Neutrophil (primary cell): ENCODE data around the gene GPR63.

Experiments used
- H3K27ac ChIP-seq: fragments of 200-600 bp; sonication (generic); 2 replicates; pipeline ENCODE4 v1.5.1; 2016; ENCODE audit warnings: mild to moderate bottlenecking, moderate library complexity
- H3K27me3 ChIP-seq: fragments of 200-600 bp; sonication (generic); 2 replicates; pipeline ENCODE4 v1.6.0; 2016; ENCODE audit warnings: mild to moderate bottlenecking
- H3K36me3 ChIP-seq: fragments of 200-600 bp; sonication (generic); 2 replicates; pipeline ENCODE4 v1.5.1; 2017
- H3K4me1 ChIP-seq, 2 experiments: fragments of 200-600 bp in 1 of 2; sonication (generic) in 1 of 2; 1 replicate in 1 of 2; 2 replicates in 1 of 2; pipeline versions ENCODE4 v1.5.1 to v1.6.1; 2013 to 2016; ENCODE audit warnings: low read depth in 1 of 2, low read length in 1 of 2, mild to moderate bottlenecking in 1 of 2, moderate library complexity in 1 of 2; ENCODE audit not compliant: control insufficient read depth in 1 of 2, insufficient read depth in 1 of 2
- H3K4me3 ChIP-seq, 2 experiments: fragments of 200-600 bp in 1 of 2; sonication (generic) in 1 of 2; 1 replicate in 1 of 2; 2 replicates in 1 of 2; pipeline ENCODE4 v1.5.1; 2013 to 2016; ENCODE audit warnings: low read depth in 1 of 2, low read length in 1 of 2, mild to moderate bottlenecking in 1 of 2, moderate library complexity in 1 of 2
- H3K9me3 ChIP-seq: fragments of 200-600 bp; sonication (generic); 2 replicates; pipeline ENCODE4 v1.5.1; 2016
- TF ChIP-seq, protein P1 (sequence below): fragments of 200-600 bp; sonication (generic); IDR thresholded peaks from 2 replicates; pipeline ENCODE4 v1.5.1; 2016; ENCODE audit warnings: antibody characterized with exemption

The GPR63 gene

DNA sequence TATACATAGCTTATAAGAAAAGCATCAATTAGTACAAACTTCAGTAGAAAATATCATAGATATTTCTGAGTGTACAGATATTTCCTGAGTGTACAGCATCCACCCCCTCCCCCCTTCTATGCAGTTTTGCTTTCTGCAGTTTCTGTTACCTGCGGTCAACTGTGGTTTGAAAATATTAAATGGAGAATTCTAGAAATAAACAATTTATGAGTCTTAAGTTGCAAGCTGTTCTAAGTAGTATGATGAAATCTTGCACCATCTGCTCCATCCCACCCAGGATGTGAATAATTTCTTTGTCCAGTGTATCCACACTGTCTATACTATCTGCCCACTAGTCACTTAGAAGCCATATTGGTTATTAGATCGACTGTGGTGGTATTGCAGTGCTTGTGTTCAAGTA, 15.8 kb upstream of the GPR63 start:
- H3K27ac ChIP-seq: no peak overlapping the region
- TF ChIP-seq, protein P1, sequence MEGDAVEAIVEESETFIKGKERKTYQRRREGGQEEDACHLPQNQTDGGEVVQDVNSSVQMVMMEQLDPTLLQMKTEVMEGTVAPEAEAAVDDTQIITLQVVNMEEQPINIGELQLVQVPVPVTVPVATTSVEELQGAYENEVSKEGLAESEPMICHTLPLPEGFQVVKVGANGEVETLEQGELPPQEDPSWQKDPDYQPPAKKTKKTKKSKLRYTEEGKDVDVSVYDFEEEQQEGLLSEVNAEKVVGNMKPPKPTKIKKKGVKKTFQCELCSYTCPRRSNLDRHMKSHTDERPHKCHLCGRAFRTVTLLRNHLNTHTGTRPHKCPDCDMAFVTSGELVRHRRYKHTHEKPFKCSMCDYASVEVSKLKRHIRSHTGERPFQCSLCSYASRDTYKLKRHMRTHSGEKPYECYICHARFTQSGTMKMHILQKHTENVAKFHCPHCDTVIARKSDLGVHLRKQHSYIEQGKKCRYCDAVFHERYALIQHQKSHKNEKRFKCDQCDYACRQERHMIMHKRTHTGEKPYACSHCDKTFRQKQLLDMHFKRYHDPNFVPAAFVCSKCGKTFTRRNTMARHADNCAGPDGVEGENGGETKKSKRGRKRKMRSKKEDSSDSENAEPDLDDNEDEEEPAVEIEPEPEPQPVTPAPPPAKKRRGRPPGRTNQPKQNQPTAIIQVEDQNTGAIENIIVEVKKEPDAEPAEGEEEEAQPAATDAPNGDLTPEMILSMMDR: no peak
- no peaks in the 10 kb centered on the region for H3K36me3 ChIP-seq
- no peaks in the 10 kb centered on the region for H3K9me3 ChIP-seq
- no peak overlapping the region for H3K4me3 ChIP-seq
- H3K27me3 ChIP-seq: no peaks in the 10 kb centered on the region
- H3K4me1 ChIP-seq: no peaks in the 10 kb centered on the region

DNA sequence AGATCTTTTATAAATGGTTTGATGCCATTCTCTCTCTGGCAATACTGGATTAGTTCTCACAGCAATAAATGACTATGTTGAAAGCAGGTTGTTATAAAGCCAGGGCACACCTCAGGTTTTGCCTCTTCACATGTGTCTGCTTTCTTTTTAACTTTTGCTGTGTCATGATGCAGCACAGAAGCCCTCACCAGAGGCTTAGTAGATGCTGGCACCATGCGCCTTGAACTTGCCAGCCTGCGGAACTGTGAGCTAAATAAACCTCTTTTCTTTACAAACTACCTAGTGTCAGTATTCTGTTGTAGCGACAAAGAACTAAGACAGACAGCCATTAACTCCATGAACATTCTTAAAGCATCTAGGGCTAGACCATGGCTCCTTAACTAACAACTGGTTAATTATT, 15.3 kb upstream of the GPR63 start:
- Histone ChIP-seq H3K36me3 (no peaks in the 10 kb centered on the region), H3K4me1 (no peaks in the 10 kb centered on the region), H3K27ac (no peak overlapping the region), H3K4me3 (no peak overlapping the region), H3K27me3 (no peaks in the 10 kb centered on the region), H3K9me3 (no peaks in the 10 kb centered on the region)
- TF ChIP-seq, protein P1: no peak

DNA sequence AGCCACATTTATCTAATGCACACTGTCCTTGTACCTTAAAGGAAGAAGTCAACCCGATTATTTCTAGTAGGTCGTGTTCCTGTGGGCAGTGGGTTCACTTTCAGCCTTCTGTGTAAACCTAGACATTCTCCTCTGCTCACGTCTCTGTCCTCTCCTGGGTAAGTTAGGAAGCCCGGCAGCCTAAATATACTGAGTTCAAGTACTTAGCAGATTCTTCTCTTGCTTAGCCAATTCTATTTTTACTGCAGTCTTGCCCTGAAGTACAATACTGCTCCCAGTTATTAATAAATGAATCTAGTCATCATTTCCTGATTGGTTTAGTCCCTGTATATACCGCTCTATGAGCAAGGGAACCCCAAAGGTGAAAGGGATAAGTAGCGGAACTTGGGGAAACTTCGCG, 14.6 kb upstream of the GPR63 start:
- TF ChIP-seq, protein P1: no peak
- no peaks in the 10 kb centered on the region for H3K4me1 ChIP-seq
- H3K27ac ChIP-seq: no peak overlapping the region
- no peaks in the 10 kb centered on the region for H3K9me3 ChIP-seq
- H3K36me3 ChIP-seq: no peaks in the 10 kb centered on the region
- no peak overlapping the region for H3K4me3 ChIP-seq
- H3K27me3 ChIP-seq: no peaks in the 10 kb centered on the region

DNA sequence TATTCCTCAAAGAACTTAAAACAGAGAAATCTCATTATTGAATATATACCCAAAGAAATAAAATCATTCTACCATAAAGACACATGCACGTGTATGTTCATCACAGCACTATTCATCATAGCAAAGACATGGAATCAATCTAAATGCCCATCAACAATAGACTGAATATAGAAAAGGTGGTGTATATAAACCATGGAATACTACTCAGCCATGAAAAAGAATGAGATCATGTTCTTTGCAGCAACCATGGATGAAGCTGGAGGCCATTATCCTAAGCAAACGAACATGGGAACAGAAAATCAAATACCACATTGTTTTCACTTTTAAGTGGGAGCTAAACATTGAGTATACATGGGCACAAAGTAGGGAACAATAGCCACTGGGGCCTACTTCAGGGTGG, 12.3 kb upstream of the GPR63 start:
- Histone ChIP-seq H3K27me3 (no peaks in the 10 kb centered on the region), H3K4me1 (no peaks in the 10 kb centered on the region), H3K4me3 (no peak overlapping the region), H3K9me3 (no peaks in the 10 kb centered on the region), H3K27ac (no peak overlapping the region), H3K36me3 (no peaks in the 10 kb centered on the region)
- TF ChIP-seq, protein P1: no peak

DNA sequence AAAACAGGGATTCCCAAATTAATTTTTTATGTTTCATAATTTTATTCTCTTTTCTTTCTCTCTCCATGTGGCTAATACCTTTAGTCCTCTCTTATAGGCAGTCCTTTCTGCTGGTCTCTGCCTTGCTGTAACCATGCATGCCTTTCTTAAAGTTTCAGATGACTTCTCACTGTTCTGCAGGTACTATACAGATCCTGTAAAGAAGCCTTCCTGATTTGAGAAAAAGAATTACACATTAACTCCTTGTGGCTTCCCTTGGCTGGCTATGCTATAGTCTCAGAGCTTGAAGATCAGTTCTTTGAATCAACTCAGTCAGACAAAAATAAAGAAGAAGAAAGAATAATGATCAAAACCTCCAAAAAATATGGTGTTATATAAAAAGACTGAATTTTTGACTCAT, 7.3 kb upstream of the GPR63 start:
- H3K4me3 ChIP-seq: no peak overlapping the region
- no peaks in the 10 kb centered on the region for H3K9me3 ChIP-seq
- peaks cover 20% of the 10 kb centered on the region for H3K27me3 ChIP-seq
- H3K27ac ChIP-seq: no peak overlapping the region
- no peaks in the 10 kb centered on the region for H3K36me3 ChIP-seq
- no peaks in the 10 kb centered on the region for H3K4me1 ChIP-seq
- TF ChIP-seq, protein P1: no peak

DNA sequence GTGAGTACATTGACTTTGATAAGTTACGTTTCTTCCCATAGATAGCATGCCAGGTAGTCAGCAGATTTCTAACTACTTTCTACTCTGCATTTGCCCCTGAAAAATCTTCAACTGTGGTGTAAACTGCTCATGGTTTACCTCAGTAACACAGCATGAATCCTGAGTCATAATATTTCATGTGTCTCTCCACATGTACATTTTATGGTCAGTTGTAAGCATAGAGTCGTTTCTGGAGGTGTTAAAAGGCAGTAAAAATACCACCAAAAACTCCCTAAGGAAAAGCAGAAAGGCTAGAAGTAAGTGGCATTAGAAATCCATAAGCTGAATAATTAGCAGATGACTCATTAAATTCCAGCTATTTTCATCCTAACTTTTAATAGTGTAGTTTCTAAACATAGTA, 4.1 kb upstream of the GPR63 start:
- Histone ChIP-seq H3K27me3 (peaks cover 52% of the 10 kb centered on the region), H3K27ac (no peak overlapping the region), H3K4me3 (no peak overlapping the region), H3K36me3 (no peaks in the 10 kb centered on the region), H3K9me3 (no peaks in the 10 kb centered on the region), H3K4me1 (peaks cover 0 to 14% of the 10 kb centered on the region in 2 experiments)
- TF ChIP-seq, protein P1: no peak
